Measurements from ENCODE around the gene MED17. TPM values are rescaled to one million over a fixed set of nuclear protein-coding genes. Genes with fewer than 3 reads are reported as not detected.

MED17 gene
- total RNA-seq, 1 experiment from 2014 or later = 67.9 TPM

DNA sequence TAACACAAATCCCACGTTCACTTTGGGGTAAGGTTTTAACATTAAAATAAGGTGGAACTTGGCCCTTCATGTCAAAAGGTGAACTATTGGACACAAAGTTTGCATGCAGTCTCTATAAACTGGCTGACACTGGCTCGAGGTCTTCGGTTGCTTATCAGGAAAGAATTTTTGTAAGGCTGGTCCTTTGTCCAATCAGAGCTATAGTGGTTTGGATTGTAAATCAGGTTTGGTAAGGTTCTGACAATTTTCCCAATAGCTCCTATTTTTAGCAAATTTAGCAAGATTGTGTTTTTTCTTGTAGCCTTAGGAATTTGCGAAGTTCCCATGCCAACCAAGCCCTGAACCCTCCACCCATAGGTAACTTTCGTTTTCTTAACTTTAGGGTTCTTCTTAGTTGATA lies 17.6 kb upstream of the MED17 start:
- H3K36me3 ChIP-seq (ENCODE audit: insufficient read depth, low read length, poor library complexity, severe bottlenecking) = no peaks in the 10 kb centered on the region
- H3K4me1 ChIP-seq (ENCODE audit: insufficient read depth, low read length, poor library complexity, severe bottlenecking) = no peaks in the 10 kb centered on the region
- no peaks in the 10 kb centered on the region for H3K9me3 ChIP-seq (ENCODE audit: low read depth, low read length, poor library complexity, severe bottlenecking)
- ChIA-PET POLR2A (ENCODE audit: low non-redundant PET) (no interaction called here), CTCF (no interaction called here)
- intact Hi-C loops (cut with micrococcal nuclease; ENCODE audit: unreplicated experiment) = no loop called here
- H3K27me3 ChIP-seq (replicated peaks; ENCODE audit: insufficient read depth, low read depth, low read length, poor library complexity) = no peaks in the 10 kb centered on the region
- no peak overlapping the region for H3K27ac ChIP-seq (ENCODE audit: low read depth, low read length, poor library complexity, severe bottlenecking)
- DNase-seq (ENCODE audit: low spot score) = no peak
- H3K4me3 ChIP-seq (ENCODE audit: low read depth, low read length, poor library complexity, severe bottlenecking) = no peak overlapping the region
- no peak for TF ChIP-seq CTCF (conservative IDR thresholded peaks at IDR 0.05; ENCODE audit: low read depth, low read length)
- TF ChIP-seq EZH2 (IDR thresholded peaks at IDR 0.05; ENCODE audit: borderline replicate concordance, low read depth, low read length, poor library complexity, severe bottlenecking) = no peak
- BruUV-seq (replicated peaks) = no TSS peak

DNA sequence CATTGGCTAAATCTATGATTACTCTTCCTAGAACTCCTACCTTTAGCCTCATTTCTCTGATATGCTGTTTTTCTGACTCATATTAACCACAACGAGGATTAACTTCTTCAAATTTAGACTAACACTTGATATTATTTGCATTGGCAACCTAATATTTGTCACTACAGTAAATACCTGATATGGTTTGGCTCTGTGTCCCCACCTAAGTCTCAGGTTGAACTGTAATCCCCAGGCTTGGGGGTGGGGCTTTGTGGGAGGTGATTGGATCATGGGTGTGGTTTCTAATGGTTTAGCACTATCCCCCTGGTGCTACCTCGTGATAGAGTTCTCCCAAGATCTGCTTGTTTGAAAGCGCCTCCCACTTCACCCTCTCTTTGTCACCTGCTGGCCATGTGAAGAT lies 17.1 kb upstream of the MED17 start:
- TF ChIP-seq CTCF (conservative IDR thresholded peaks at IDR 0.05; ENCODE audit: low read depth, low read length) (no peak), EZH2 (IDR thresholded peaks at IDR 0.05; ENCODE audit: borderline replicate concordance, low read depth, low read length, poor library complexity, severe bottlenecking) (no peak)
- no TSS peak for BruUV-seq (replicated peaks)
- H3K27ac ChIP-seq (ENCODE audit: low read depth, low read length, poor library complexity, severe bottlenecking) = no peak overlapping the region
- no peak for DNase-seq (ENCODE audit: low spot score)
- intact Hi-C loops (cut with micrococcal nuclease; ENCODE audit: unreplicated experiment) = no loop called here
- H3K36me3 ChIP-seq (ENCODE audit: insufficient read depth, low read length, poor library complexity, severe bottlenecking) = no peaks in the 10 kb centered on the region
- POLR2A ChIA-PET (ENCODE audit: low non-redundant PET) = no interaction called here
- H3K27me3 ChIP-seq (replicated peaks; ENCODE audit: insufficient read depth, low read depth, low read length, poor library complexity) = no peaks in the 10 kb centered on the region
- CTCF ChIA-PET = no interaction called here
- no peaks in the 10 kb centered on the region for H3K9me3 ChIP-seq (ENCODE audit: low read depth, low read length, poor library complexity, severe bottlenecking)
- no peak overlapping the region for H3K4me3 ChIP-seq (ENCODE audit: low read depth, low read length, poor library complexity, severe bottlenecking)
- H3K4me1 ChIP-seq (ENCODE audit: insufficient read depth, low read length, poor library complexity, severe bottlenecking) = no peaks in the 10 kb centered on the region

DNA sequence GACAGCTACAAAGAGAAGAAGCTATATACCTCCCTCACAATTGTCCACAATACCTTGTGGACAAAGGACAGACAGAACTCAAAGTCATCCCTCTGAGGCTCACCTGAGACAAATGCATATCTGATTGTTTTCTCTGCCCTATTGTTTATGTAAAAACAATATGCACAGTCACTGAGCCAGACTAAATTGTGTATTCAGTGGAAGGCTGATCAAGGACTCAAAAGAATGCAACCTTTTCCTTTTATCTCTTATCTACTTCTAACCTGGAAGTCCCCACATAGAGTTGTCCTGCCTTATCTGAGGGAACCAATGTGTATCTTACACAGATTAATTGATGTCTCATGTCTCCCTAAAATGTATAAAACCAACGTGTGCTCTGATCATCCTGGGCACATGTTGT lies 13.9 kb upstream of the MED17 start:
- no peaks in the 10 kb centered on the region for H3K4me1 ChIP-seq (ENCODE audit: insufficient read depth, low read length, poor library complexity, severe bottlenecking)
- ChIA-PET POLR2A (ENCODE audit: low non-redundant PET) (no interaction called here), CTCF (no interaction called here)
- DNase-seq (ENCODE audit: low spot score) = no peak
- no peaks in the 10 kb centered on the region for H3K9me3 ChIP-seq (ENCODE audit: low read depth, low read length, poor library complexity, severe bottlenecking)
- intact Hi-C loops (cut with micrococcal nuclease; ENCODE audit: unreplicated experiment) = no loop called here
- H3K27ac ChIP-seq (ENCODE audit: low read depth, low read length, poor library complexity, severe bottlenecking) = no peak overlapping the region
- no peaks in the 10 kb centered on the region for H3K27me3 ChIP-seq (replicated peaks; ENCODE audit: insufficient read depth, low read depth, low read length, poor library complexity)
- no peak for TF ChIP-seq CTCF (conservative IDR thresholded peaks at IDR 0.05; ENCODE audit: low read depth, low read length)
- TF ChIP-seq EZH2 (IDR thresholded peaks at IDR 0.05; ENCODE audit: borderline replicate concordance, low read depth, low read length, poor library complexity, severe bottlenecking) = no peak
- no peak overlapping the region for H3K4me3 ChIP-seq (ENCODE audit: low read depth, low read length, poor library complexity, severe bottlenecking)
- H3K36me3 ChIP-seq (ENCODE audit: insufficient read depth, low read length, poor library complexity, severe bottlenecking) = no peaks in the 10 kb centered on the region
- BruUV-seq (replicated peaks) = no TSS peak
